ENCODE data around the gene MEIKIN.

MEIKIN gene

GRCh38 chr5:131945551-131946168 is at the start of gene MEIKIN:
Gene MEIKIN (minus strand): TSS chr5:131945663. CDS start chr5:131945505, 158 bp downstream.
- DNase-seq = no peak

- no peak for DNase-seq
These were observed 49.2 kb upstream of the MEIKIN start for GRCh38 chr5:131994533-131995226.

GRCh38 chr5:131994090-131994489 is 48.6 kb upstream of the MEIKIN start:
- no peak for DNase-seq

- DNase-seq = no peak
These were observed 48.2 kb upstream of the MEIKIN start for GRCh38 chr5:131993676-131994075.

- DNase-seq = no peak
These were observed 46.9 kb upstream of the MEIKIN start for GRCh38 chr5:131992370-131992769.

GRCh38 chr5:131991593-131992324 is 46.3 kb upstream of the MEIKIN start:
- no peak for DNase-seq

GRCh38 chr5:131990716-131991115 is 45.3 kb upstream of the MEIKIN start:
- no peak for DNase-seq

- no peak for DNase-seq
These were observed 43.1 kb upstream of the MEIKIN start for GRCh38 chr5:131988601-131989000.

GRCh38 chr5:131987251-131987650 is 41.8 kb upstream of the MEIKIN start:
- DNase-seq = no peak

GRCh38 chr5:131986161-131986912 is 40.9 kb upstream of the MEIKIN start:
- DNase-seq = no peak

GRCh38 chr5:131984956-131985665 is 39.6 kb upstream of the MEIKIN start:
- no peak for DNase-seq

GRCh38 chr5:131983244-131983771 is 37.8 kb upstream of the MEIKIN start:
- no peak for DNase-seq

GRCh38 chr5:131981516-131981915 is 36.1 kb upstream of the MEIKIN start:
- DNase-seq = no peak

GRCh38 chr5:131980696-131981095 is 35.2 kb upstream of the MEIKIN start:
- no peak for DNase-seq

- DNase-seq = no peak
These were observed 34.4 kb upstream of the MEIKIN start for GRCh38 chr5:131979816-131980215.

GRCh38 chr5:131977212-131977604 is 31.7 kb upstream of the MEIKIN start:
- no peak for DNase-seq

GRCh38 chr5:131976414-131977211 is 31.1 kb upstream of the MEIKIN start:
- DNase-seq = no peak

GRCh38 chr5:131974956-131975726 is 29.7 kb upstream of the MEIKIN start:
- no peak for DNase-seq

GRCh38 chr5:131974622-131974955 is 29.1 kb upstream of the MEIKIN start:
- no peak for DNase-seq

- no peak for DNase-seq
These were observed 28.6 kb upstream of the MEIKIN start for GRCh38 chr5:131974016-131974415.
